OCI-LY7 (cell line): ENCODE data around the gene ALOXE3.

Source experiments
- EZH2phosphoT487 ChIP-seq: fragments of 200-600 bp; sonication (generic); IDR thresholded peaks from 2 replicates; pipeline ENCODE4 v1.6.1; 2018; ENCODE audit warnings: low read depth, borderline replicate concordance, mild to moderate bottlenecking, mixed run types, antibody characterized with exemption, low read length, moderate library complexity, mixed read lengths
- TF ChIP-seq, protein P1 (sequence below): fragments of 200-600 bp; sonication (generic); conservative IDR thresholded peaks from 2 replicates; pipeline ENCODE4 v1.5.1; 2014; ENCODE audit warnings: mild to moderate bottlenecking, antibody characterized with exemption, low read length, moderate library complexity, mixed read lengths

- TF ChIP-seq, protein P1, sequence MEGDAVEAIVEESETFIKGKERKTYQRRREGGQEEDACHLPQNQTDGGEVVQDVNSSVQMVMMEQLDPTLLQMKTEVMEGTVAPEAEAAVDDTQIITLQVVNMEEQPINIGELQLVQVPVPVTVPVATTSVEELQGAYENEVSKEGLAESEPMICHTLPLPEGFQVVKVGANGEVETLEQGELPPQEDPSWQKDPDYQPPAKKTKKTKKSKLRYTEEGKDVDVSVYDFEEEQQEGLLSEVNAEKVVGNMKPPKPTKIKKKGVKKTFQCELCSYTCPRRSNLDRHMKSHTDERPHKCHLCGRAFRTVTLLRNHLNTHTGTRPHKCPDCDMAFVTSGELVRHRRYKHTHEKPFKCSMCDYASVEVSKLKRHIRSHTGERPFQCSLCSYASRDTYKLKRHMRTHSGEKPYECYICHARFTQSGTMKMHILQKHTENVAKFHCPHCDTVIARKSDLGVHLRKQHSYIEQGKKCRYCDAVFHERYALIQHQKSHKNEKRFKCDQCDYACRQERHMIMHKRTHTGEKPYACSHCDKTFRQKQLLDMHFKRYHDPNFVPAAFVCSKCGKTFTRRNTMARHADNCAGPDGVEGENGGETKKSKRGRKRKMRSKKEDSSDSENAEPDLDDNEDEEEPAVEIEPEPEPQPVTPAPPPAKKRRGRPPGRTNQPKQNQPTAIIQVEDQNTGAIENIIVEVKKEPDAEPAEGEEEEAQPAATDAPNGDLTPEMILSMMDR, result no peak
- no peak for TF ChIP-seq EZH2phosphoT487
Observed at GRCh38 chr17:8167526-8167925, 49.2 kb upstream of the ALOXE3 start.
